Measurements from ENCODE around the gene ANKRD53.

ANKRD53 gene

GRCh38 chr2:71006955-71007799 lies 28.7 kb downstream of the ANKRD53 start:
- no peak for TF ChIP-seq CREB1 (IDR thresholded peaks at IDR 0.05; ENCODE audit: low read depth)
- TF ChIP-seq, protein P1, sequence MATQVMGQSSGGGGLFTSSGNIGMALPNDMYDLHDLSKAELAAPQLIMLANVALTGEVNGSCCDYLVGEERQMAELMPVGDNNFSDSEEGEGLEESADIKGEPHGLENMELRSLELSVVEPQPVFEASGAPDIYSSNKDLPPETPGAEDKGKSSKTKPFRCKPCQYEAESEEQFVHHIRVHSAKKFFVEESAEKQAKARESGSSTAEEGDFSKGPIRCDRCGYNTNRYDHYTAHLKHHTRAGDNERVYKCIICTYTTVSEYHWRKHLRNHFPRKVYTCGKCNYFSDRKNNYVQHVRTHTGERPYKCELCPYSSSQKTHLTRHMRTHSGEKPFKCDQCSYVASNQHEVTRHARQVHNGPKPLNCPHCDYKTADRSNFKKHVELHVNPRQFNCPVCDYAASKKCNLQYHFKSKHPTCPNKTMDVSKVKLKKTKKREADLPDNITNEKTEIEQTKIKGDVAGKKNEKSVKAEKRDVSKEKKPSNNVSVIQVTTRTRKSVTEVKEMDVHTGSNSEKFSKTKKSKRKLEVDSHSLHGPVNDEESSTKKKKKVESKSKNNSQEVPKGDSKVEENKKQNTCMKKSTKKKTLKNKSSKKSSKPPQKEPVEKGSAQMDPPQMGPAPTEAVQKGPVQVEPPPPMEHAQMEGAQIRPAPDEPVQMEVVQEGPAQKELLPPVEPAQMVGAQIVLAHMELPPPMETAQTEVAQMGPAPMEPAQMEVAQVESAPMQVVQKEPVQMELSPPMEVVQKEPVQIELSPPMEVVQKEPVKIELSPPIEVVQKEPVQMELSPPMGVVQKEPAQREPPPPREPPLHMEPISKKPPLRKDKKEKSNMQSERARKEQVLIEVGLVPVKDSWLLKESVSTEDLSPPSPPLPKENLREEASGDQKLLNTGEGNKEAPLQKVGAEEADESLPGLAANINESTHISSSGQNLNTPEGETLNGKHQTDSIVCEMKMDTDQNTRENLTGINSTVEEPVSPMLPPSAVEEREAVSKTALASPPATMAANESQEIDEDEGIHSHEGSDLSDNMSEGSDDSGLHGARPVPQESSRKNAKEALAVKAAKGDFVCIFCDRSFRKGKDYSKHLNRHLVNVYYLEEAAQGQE (IDR thresholded peaks at IDR 0.05; ENCODE audit: low read depth): no peak
- TF ChIP-seq FOXM1 (IDR thresholded peaks at IDR 0.05; ENCODE audit: borderline replicate concordance, low read depth): no peak
- TF ChIP-seq TCF12 (IDR thresholded peaks at IDR 0.05; ENCODE audit: low read depth): no peak
- TF ChIP-seq CEBPB (IDR thresholded peaks at IDR 0.05): no peak
- no peak for TF ChIP-seq TAF1 (IDR thresholded peaks at IDR 0.05; ENCODE audit: low read depth)
- no peak for TF ChIP-seq TEAD4 (IDR thresholded peaks at IDR 0.05)
- no peak for TF ChIP-seq USF1 (IDR thresholded peaks at IDR 0.05)
- TF ChIP-seq NFIC (IDR thresholded peaks at IDR 0.05): no peak
- TF ChIP-seq EGR1 (IDR thresholded peaks at IDR 0.05): no peak
- TF ChIP-seq RAD21 (IDR thresholded peaks at IDR 0.05; ENCODE audit: low read depth): no peak
- no peak for TF ChIP-seq YY1 (IDR thresholded peaks at IDR 0.05; ENCODE audit: low read depth)
- no peak for TF ChIP-seq EP300 (IDR thresholded peaks at IDR 0.05; ENCODE audit: borderline replicate concordance)
- TF ChIP-seq MAX (IDR thresholded peaks at IDR 0.05): no peak
- no peak for TF ChIP-seq ZBTB7A (IDR thresholded peaks at IDR 0.05; ENCODE audit: low read depth)

- TF ChIP-seq ZBTB7A (IDR thresholded peaks at IDR 0.05; ENCODE audit: low read depth) (no peak), FOXM1 (IDR thresholded peaks at IDR 0.05; ENCODE audit: borderline replicate concordance, low read depth) (no peak), CEBPB (IDR thresholded peaks at IDR 0.05) (no peak), USF1 (IDR thresholded peaks at IDR 0.05) (no peak), TCF12 (IDR thresholded peaks at IDR 0.05; ENCODE audit: low read depth) (no peak), EGR1 (IDR thresholded peaks at IDR 0.05) (no peak), EP300 (IDR thresholded peaks at IDR 0.05; ENCODE audit: borderline replicate concordance) (no peak), NFIC (IDR thresholded peaks at IDR 0.05) (no peak), TEAD4 (IDR thresholded peaks at IDR 0.05) (no peak), TAF1 (IDR thresholded peaks at IDR 0.05; ENCODE audit: low read depth) (no peak), CREB1 (IDR thresholded peaks at IDR 0.05; ENCODE audit: low read depth) (no peak), MAX (IDR thresholded peaks at IDR 0.05) (no peak), RAD21 (IDR thresholded peaks at IDR 0.05; ENCODE audit: low read depth) (no peak), YY1 (IDR thresholded peaks at IDR 0.05; ENCODE audit: low read depth) (no peak)
- TF ChIP-seq, protein P1 (IDR thresholded peaks at IDR 0.05; ENCODE audit: low read depth): no peak
These were observed 29.9 kb downstream of the ANKRD53 start for GRCh38 chr2:71008342-71008741.

DNA sequence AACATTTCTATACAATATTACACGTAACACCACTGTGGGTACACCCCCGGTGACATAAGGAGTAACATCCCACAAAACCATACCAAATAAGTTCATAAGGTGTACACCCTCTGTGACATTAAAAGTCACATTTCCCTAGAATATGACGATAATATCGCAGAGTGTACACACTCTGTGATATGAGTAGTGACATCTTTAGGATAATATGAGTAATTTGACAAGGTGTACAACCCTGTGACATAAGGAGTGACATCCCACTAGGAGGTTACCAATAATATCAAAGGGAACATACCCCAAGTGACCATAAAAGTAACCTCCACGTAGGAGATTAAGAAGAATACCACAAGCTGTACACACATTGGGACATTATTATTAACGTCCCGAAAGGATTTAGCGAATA lies 40.2 kb downstream of the ANKRD53 start:
- TF ChIP-seq USF1 (IDR thresholded peaks at IDR 0.05) (no peak), EP300 (IDR thresholded peaks at IDR 0.05; ENCODE audit: borderline replicate concordance) (no peak), RAD21 (IDR thresholded peaks at IDR 0.05; ENCODE audit: low read depth) (no peak), NFIC (IDR thresholded peaks at IDR 0.05) (no peak), ZBTB7A (IDR thresholded peaks at IDR 0.05; ENCODE audit: low read depth) (no peak), CEBPB (IDR thresholded peaks at IDR 0.05) (no peak), YY1 (IDR thresholded peaks at IDR 0.05; ENCODE audit: low read depth) (no peak), FOXM1 (IDR thresholded peaks at IDR 0.05; ENCODE audit: borderline replicate concordance, low read depth) (no peak), TCF12 (IDR thresholded peaks at IDR 0.05; ENCODE audit: low read depth) (no peak), TEAD4 (IDR thresholded peaks at IDR 0.05) (no peak), EGR1 (IDR thresholded peaks at IDR 0.05) (no peak), CREB1 (IDR thresholded peaks at IDR 0.05; ENCODE audit: low read depth) (no peak), MAX (IDR thresholded peaks at IDR 0.05) (no peak), TAF1 (IDR thresholded peaks at IDR 0.05; ENCODE audit: low read depth) (no peak)
- TF ChIP-seq, protein P1 (IDR thresholded peaks at IDR 0.05; ENCODE audit: low read depth): no peak

Data from Ishikawa (cell line).